Gastrocnemius medialis (tissue), 4 donors: Measurements from ENCODE around the gene LMBR1. TPM values are rescaled to one million over a fixed set of nuclear protein-coding genes. Genes with fewer than 3 reads are reported as not detected.
A peak's percentile ranks its signal among the peaks of the same experiment; 100 is the strongest.
"Not testable (repeated sequence)": the region's sequence is repeated elsewhere in the genome, so short reads cannot be mapped to it uniquely, and the experiment has no call there.

Source experiments
- ATAC-seq, 2 donors: fragments of 150-250 bp; one replicate each; pipeline ENCODE4 v1.9.1; 2016
- DNase-seq, 2 donors: peaks; one replicate each; pipeline ENCODE4 v3.0.0-alpha.2; 2019
- H3K27ac ChIP-seq, 4 donors: fragments of 200-600 bp; sonication (generic); 1 replicate in 1 of 4; 2 replicates in 3 of 4; pipeline ENCODE4 v1.5.1; 2016 to 2018; ENCODE audit warnings: mild to moderate bottlenecking in 2 of 4, moderate library complexity in 1 of 4
- H3K27me3 ChIP-seq, 3 donors: fragments of 200-600 bp; sonication (generic) in 2 of 3; 1 replicate in 1 of 3; 2 replicates in 2 of 3; pipeline versions ENCODE4 v1.5.1 to v1.6.0; 2016 to 2019; ENCODE audit warnings: mild to moderate bottlenecking in 1 of 3, moderate library complexity in 1 of 3
- H3K36me3 ChIP-seq, 2 donors: fragments of 200-600 bp; sonication (generic) in 1 of 2; one replicate each; pipeline ENCODE4 v1.5.1; 2017 to 2018
- H3K4me1 ChIP-seq, 2 donors: fragments of 200-600 bp; sonication (generic) in 1 of 2; one replicate each; pipeline ENCODE4 v1.5.1; 2016 to 2017; ENCODE audit warnings: mild to moderate bottlenecking in 2 of 2
- H3K4me3 ChIP-seq, 4 donors: fragments of 200-600 bp; sonication (generic) in 3 of 4; 1 replicate in 1 of 4; 2 replicates in 3 of 4; pipeline ENCODE4 v1.5.1; 2016 to 2019; ENCODE audit warnings: mild to moderate bottlenecking in 2 of 4
- H3K9me3 ChIP-seq, 3 donors: fragments of 200-600 bp; sonication (generic) in 2 of 3; 1 replicate in 1 of 3; 2 replicates in 2 of 3; pipeline ENCODE4 v1.5.1; 2016 to 2019
- POLR2A ChIP-seq, 2 donors: fragments of 450-650 bp; IDR thresholded peaks; one replicate each; pipeline ENCODE4 v1.6.1; 2017; ENCODE audit warnings: antibody characterized with exemption in 2 of 2, mild to moderate bottlenecking in 2 of 2, moderate library complexity in 2 of 2
- in situ Hi-C, 4 donors: fragments of 200-750 bp; cut with MboI; loops; one replicate each; pipeline versions ENCODE4 v1.15.0 to v1.8.0; 2017; ENCODE audit warnings: low sequenced_read_pairs in 4 of 4
- intact Hi-C: fragments of 100-400 bp; cut with DNase I; formaldehyde crosslinking; loops from one replicate; pipeline ENCODE4 v1.15.1; 2023; ENCODE audit warnings: low total_unique reads
- total RNA-seq, 4 donors: library from RNA; depleted of rRNA; stranded (reverse); fragments of >200 nt; gene quantifications; one replicate each; pipeline versions ENCODE4 v1.1.0 to v1.2.3, GENCODE V29; 2016
- TF ChIP-seq, protein P1 (sequence below), 5 experiments: fragments of 450-650 bp in 3 of 5; fragments of 200-600 bp in 2 of 5; sonication (generic) in 2 of 5; IDR thresholded peaks in 4 of 5; conservative IDR thresholded peaks in 1 of 5; 1 replicate in 4 of 5; 2 replicates in 1 of 5; pipeline ENCODE4 v1.5.1; 2016 to 2019; ENCODE audit warnings: antibody characterized with exemption in 5 of 5, mild to moderate bottlenecking in 3 of 5, moderate library complexity in 3 of 5

LMBR1 gene
- total RNA-seq, 4 donors from 2014 or later: 27.9 to 87.0 (median 35.3) TPM

- no peaks in the 10 kb centered on the region for H3K36me3 ChIP-seq
- TF ChIP-seq POLR2A (IDR thresholded peaks at IDR 0.05): no peak
- TF ChIP-seq, protein P1, sequence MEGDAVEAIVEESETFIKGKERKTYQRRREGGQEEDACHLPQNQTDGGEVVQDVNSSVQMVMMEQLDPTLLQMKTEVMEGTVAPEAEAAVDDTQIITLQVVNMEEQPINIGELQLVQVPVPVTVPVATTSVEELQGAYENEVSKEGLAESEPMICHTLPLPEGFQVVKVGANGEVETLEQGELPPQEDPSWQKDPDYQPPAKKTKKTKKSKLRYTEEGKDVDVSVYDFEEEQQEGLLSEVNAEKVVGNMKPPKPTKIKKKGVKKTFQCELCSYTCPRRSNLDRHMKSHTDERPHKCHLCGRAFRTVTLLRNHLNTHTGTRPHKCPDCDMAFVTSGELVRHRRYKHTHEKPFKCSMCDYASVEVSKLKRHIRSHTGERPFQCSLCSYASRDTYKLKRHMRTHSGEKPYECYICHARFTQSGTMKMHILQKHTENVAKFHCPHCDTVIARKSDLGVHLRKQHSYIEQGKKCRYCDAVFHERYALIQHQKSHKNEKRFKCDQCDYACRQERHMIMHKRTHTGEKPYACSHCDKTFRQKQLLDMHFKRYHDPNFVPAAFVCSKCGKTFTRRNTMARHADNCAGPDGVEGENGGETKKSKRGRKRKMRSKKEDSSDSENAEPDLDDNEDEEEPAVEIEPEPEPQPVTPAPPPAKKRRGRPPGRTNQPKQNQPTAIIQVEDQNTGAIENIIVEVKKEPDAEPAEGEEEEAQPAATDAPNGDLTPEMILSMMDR (IDR thresholded peaks at IDR 0.05 in 4 of 5, conservative IDR thresholded peaks at IDR 0.05 in 1 of 5): no peak
- H3K4me3 ChIP-seq: peak overlapping the region; percentile 67 to 93 (median 79)
- peaks cover 0 to 11% of the 10 kb centered on the region in 2 donors for H3K4me1 ChIP-seq
- peak; percentile 18 to 19 for ATAC-seq
- in situ Hi-C loops (no loop called here), intact Hi-C loops (loop anchor here (5.0 to 10.0 kb wide), 3 partner anchors 255 to 768 kb away; partner anchors contain the start of genes LMBR1 and UBE3C)
- DNase-seq: no peak
- H3K9me3 ChIP-seq: no peaks in the 10 kb centered on the region
- peak overlapping the region; percentile 56 to 91 (median 72) for H3K27ac ChIP-seq
- peaks cover 5 to 9% (median 5%) of the 10 kb centered on the region in 3 donors for H3K27me3 ChIP-seq
Observed at GRCh38 chr7:156639426-156640256, 253.3 kb downstream of the LMBR1 start.

DNA sequence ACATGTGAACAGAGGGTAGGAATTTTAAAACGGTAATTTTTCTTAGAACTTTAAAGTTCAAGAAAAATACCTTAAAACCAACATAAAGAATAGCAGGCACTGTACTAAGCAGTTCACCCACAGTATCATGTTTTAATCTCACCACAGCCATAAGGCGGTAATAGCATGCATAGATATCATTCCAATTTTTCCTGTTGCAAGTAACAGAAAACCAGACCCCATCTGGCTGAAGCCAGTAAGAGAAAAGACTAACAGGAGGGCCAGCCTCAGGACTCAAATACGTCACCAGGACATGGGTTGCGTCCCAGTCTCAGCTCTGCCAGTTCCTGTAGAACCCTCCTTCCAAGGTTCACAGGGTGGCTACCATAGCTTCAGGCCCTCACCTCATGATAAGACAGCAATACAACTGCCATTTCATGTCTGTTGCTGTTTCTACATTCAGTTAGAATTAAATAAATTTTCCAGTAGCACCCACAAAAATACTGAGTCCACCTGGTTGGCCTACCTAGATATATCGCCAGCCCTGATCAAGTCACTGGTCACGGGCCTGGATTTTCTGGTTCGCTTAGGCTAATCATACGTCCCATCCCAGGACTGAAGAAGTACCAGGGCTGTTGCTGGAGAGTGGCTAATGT, 254.4 kb downstream of the LMBR1 start:
- intact Hi-C loops (no loop called here), in situ Hi-C loops (no loop called here)
- Histone ChIP-seq H3K27me3 (peaks cover 5 to 6% (median 5%) of the 10 kb centered on the region in 3 donors), H3K36me3 (no peaks in the 10 kb centered on the region), H3K27ac (no peak overlapping the region), H3K9me3 (no peaks in the 10 kb centered on the region), H3K4me3 (no peak overlapping the region), H3K4me1 (peaks cover 0 to 11% of the 10 kb centered on the region in 2 donors)
- no peak for TF ChIP-seq POLR2A (IDR thresholded peaks at IDR 0.05)
- TF ChIP-seq, protein P1 (IDR thresholded peaks at IDR 0.05 in 4 of 5, conservative IDR thresholded peaks at IDR 0.05 in 1 of 5): no peak
- no peak for DNase-seq
- ATAC-seq: no peak

GRCh38 chr7:156637093-156637492, 255.9 kb downstream of the LMBR1 start:
- in situ Hi-C loops, intact Hi-C loops: not testable (repeated sequence)

DNA sequence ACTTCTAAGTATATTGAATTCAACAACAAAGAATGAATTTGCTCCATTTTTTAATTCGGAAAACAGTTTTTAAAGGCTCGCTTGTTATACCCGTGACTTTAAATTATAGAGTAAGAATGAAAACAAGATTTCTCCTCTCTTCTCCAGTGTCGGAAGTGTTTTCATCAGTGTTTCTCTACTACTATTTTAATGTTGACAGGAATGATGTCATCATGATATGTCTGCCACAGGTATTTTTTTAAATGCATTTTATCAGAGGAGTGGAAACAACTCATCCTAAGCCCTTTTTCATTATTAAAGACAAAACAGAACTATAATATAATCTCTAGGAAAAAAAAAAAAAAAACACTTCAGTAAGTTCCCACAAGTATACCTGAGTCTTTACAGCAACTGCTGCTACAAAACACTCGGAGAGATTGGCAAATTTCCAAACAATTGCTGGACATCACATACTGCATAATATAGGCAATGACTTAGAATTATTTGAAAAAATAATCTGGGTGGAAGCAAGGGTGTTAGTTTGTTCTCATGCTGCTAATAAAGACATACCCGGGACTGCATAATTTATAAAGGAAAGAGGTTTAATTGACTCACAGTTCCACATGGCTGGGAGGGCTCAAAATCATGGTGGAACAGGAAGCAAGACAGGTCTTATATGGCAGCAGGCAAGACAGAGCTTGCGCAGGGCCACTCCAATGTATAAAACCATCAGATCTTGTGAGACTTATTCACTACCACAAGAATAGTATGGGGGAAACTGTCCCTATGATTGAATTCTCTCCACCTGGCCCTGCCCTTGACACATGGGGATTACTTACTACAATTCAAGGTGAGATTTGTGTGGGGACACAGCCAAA, 257.2 kb downstream of the LMBR1 start:
- DNase-seq (no peak), ATAC-seq (no peak)
- peaks cover 0 to 4% (median 2%) of the 10 kb centered on the region in 3 donors for H3K27me3 ChIP-seq
- H3K4me1 ChIP-seq: peaks cover 0 to 11% of the 10 kb centered on the region in 2 donors
- intact Hi-C loops: no loop called here
- in situ Hi-C loops: no loop called here
- no peak overlapping the region for H3K4me3 ChIP-seq
- H3K36me3 ChIP-seq: no peaks in the 10 kb centered on the region
- H3K9me3 ChIP-seq: no peaks in the 10 kb centered on the region
- no peak for TF ChIP-seq POLR2A (IDR thresholded peaks at IDR 0.05)
- H3K27ac ChIP-seq: no peak overlapping the region

More at GRCh38 chr7:156637093-156637492, 255.9 kb downstream of the LMBR1 start:
- not testable (repeated sequence) for H3K27ac ChIP-seq, ATAC-seq, H3K36me3 ChIP-seq, H3K27me3 ChIP-seq, DNase-seq, H3K4me3 ChIP-seq, H3K9me3 ChIP-seq
- peaks cover 0 to 11% of the 10 kb centered on the region in 2 donors for H3K4me1 ChIP-seq

- DNase-seq (no peak), ATAC-seq (no peak)
- no peaks in the 10 kb centered on the region for H3K27me3 ChIP-seq
- in situ Hi-C loops (no loop called here), intact Hi-C loops (no loop called here)
- no peaks in the 10 kb centered on the region for H3K4me1 ChIP-seq
- H3K4me3 ChIP-seq: no peak overlapping the region
- no peak overlapping the region for H3K27ac ChIP-seq
- H3K9me3 ChIP-seq: peaks cover 0 to 1% (median 0%) of the 10 kb centered on the region in 3 donors
- no peaks in the 10 kb centered on the region for H3K36me3 ChIP-seq
- TF ChIP-seq, protein P1 (IDR thresholded peaks at IDR 0.05 in 4 of 5, conservative IDR thresholded peaks at IDR 0.05 in 1 of 5): no peak
- TF ChIP-seq POLR2A (IDR thresholded peaks at IDR 0.05): no peak
Observed at GRCh38 chr7:156634117-156634516, 258.9 kb downstream of the LMBR1 start.
